T-cell (primary cell): ENCODE data around the gene MAPK11. TPM values are rescaled to one million over a fixed set of nuclear protein-coding genes. Genes with fewer than 3 reads are reported as not detected.

Source experiments
- ATAC-seq, 4 experiments: fragments of 200-7000 bp in 3 of 4; fragments of 150-1000 bp in 1 of 4; cut with Tn5 transposase; replicated peaks in 1 of 4; 1 replicate in 3 of 4; 2 replicates in 1 of 4; pipeline ENCODE4 v1.10.0; 2021; ENCODE audit warnings: moderate library complexity in 3 of 4, mild to moderate bottlenecking in 2 of 4, moderate number of reproducible peaks in 1 of 4
- CTCF ChIA-PET, 2 donors: fragments of 300-600 bp; sonication (Branson Sonifier 250); formaldehyde crosslinking; loops; one replicate each; lab custom pipeline; 2022; ENCODE audit warnings: antibody characterized with exemption in 2 of 2; lab: Charles Lee
- POLR2A ChIA-PET, 2 donors: fragments of 300-600 bp; sonication (Branson Sonifier 250); formaldehyde crosslinking; loops; one replicate each; lab custom pipeline; 2022; ENCODE audit warnings: antibody characterized with exemption in 2 of 2; lab: Charles Lee
- DNase-seq, 35 experiments: peaks; one replicate each; pipeline versions ENCODE4 v3.0.0 to v3.0.0-alpha.2; 2013 to 2023
- H3K27ac ChIP-seq: one replicate; pipeline ENCODE4 v1.5.1; 2013; ENCODE audit warnings: low read length
- H3K27me3 ChIP-seq, 2 experiments: replicated peaks in 1 of 2; 1 replicate in 1 of 2; 2 replicates in 1 of 2; pipeline versions ENCODE4 v1.6.1 to v1.7.0; 2013; ENCODE audit warnings: low read length in 1 of 2, mixed read lengths in 1 of 2; ENCODE audit not compliant: control insufficient read depth in 2 of 2, insufficient read depth in 2 of 2; ENCODE audit errors: extremely low read depth in 1 of 2
- H3K36me3 ChIP-seq, 2 donors: 1 replicate in 1 of 2; 2 replicates in 1 of 2; pipeline versions ENCODE4 v1.6.1 to v1.7.0; 2013; ENCODE audit warnings: low read length in 1 of 2; ENCODE audit not compliant: control insufficient read depth in 2 of 2, insufficient read depth in 1 of 2; ENCODE audit errors: extremely low read depth in 1 of 2
- H3K4me1 ChIP-seq, 2 experiments: 1 replicate in 1 of 2; 2 replicates in 1 of 2; pipeline versions ENCODE4 v1.6.1 to v1.7.0; 2013; ENCODE audit warnings: low read length in 2 of 2, mixed read lengths in 1 of 2; ENCODE audit not compliant: insufficient read depth in 2 of 2, control insufficient read depth in 1 of 2; ENCODE audit errors: extremely low read depth in 1 of 2
- H3K4me3 ChIP-seq, 2 donors: 1 replicate in 1 of 2; 2 replicates in 1 of 2; pipeline versions ENCODE4 v1.5.1 to v1.7.0; 2013; ENCODE audit warnings: mild to moderate bottlenecking in 2 of 2, low read length in 1 of 2, moderate library complexity in 1 of 2; ENCODE audit not compliant: control insufficient read depth in 1 of 2; ENCODE audit errors: extremely low read depth in 1 of 2
- H3K9me3 ChIP-seq: 2 replicates; pipeline ENCODE4 v1.7.0; 2013
- H3K27ac Mint-ChIP-seq, 2 donors: one replicate each; pipeline ENCODE4 v1.8.0; 2020 to 2021; ENCODE audit warnings: mild to moderate bottlenecking in 2 of 2, mixed read lengths in 2 of 2
- H3K27me3 Mint-ChIP-seq, 2 donors: one replicate each; pipeline ENCODE4 v1.8.0; 2021 to 2022; ENCODE audit warnings: mixed read lengths in 2 of 2
- H3K36me3 Mint-ChIP-seq: one replicate; pipeline ENCODE4 v1.8.0; 2021; ENCODE audit warnings: mixed read lengths
- H3K4me1 Mint-ChIP-seq, 3 donors: one replicate each; pipeline ENCODE4 v1.8.0; 2020 to 2022; ENCODE audit warnings: mixed read lengths in 3 of 3, mild to moderate bottlenecking in 1 of 3
- H3K4me3 Mint-ChIP-seq, 3 donors: one replicate each; pipeline ENCODE4 v1.8.0; 2020 to 2022; ENCODE audit warnings: mild to moderate bottlenecking in 3 of 3, mixed read lengths in 3 of 3, moderate library complexity in 3 of 3
- H3K9me3 Mint-ChIP-seq, 3 donors: one replicate each; pipeline ENCODE4 v1.8.0; 2020 to 2022; ENCODE audit warnings: mixed read lengths in 3 of 3
- WGBS: methylation state at CpG from one replicate; pipeline ENCODE4 v1.1.5; 2013; ENCODE audit warnings: missing lambda C conversion rate; ENCODE audit not compliant: insufficient coverage; 5-methylcytosine and 5-hydroxymethylcytosine counted together
- total RNA-seq, 35 experiments: library from RNA in 6 of 35; stranded (reverse) in 6 of 35; fragments of 120-200 nt in 1 of 35; gene quantifications; one replicate each; pipeline versions ENCODE4 v1.2.1 to v1.2.4 and lab custom pipeline; 2013 to 2026

Gene MAPK11
- total RNA-seq, 5 donors from 2014 or later (not counting 1 experiment from before 2014, with no cell fraction given) = 3.5 to 8.9 (median 5.6) TPM

DNA sequence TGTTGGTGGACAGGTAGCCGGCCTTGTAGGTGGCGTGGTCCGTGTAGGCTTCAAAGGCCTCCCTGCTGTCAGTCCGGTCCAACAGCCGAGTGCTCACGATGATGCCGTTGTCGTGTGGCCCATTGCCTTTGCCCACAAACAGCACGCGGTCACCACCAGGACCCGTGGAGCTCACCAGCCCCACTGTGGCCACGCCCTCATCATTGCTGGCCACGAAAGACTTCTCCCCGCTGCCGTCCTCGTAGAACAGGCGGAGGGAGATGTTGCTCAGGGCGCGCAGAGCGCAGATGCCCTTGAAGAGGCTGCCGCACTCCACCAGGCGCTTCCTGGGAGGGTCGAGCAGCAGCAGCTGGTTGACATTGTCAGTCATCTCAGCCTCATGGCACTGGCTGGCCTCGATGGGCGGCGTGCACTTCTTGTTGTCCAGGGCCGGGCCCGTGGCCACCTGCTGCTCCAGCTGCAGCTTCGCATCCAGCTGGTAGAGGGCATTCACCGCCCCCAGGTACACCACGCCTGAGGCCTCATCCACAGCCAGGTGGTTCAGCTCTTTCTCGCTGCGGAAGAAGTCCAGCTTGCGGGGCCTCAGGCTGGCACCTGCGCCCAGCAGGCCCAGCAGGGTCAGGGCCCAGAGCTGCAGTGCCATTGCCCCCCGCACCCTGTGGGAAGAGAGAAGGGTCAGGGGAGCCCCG, 19.9 kb upstream of the MAPK11 start:
- Mint-ChIP-seq H3K36me3 (no peaks in the 10 kb centered on the region), H3K9me3 (no peaks in the 10 kb centered on the region), H3K27ac (no peak overlapping the region), H3K27me3 (peaks cover 14 to 23% of the 10 kb centered on the region in 2 donors), H3K4me1 (peaks cover 6% of the 10 kb centered on the region in 3 donors), H3K4me3 (no peak overlapping the region)
- WGBS = 91% methylated on average over 32 of the region's 37 CpGs
- H3K27me3 ChIP-seq = peaks cover 0 to 63% of the 10 kb centered on the region in 2 experiments
- POLR2A ChIA-PET = no interaction called here
- H3K4me3 ChIP-seq = no peak overlapping the region
- DNase-seq (no peak), ATAC-seq (no peak)
- no peaks in the 10 kb centered on the region for H3K36me3 ChIP-seq
- H3K27ac ChIP-seq = no peak overlapping the region
- peaks cover 0 to 22% of the 10 kb centered on the region in 2 experiments for H3K4me1 ChIP-seq
- no peaks in the 10 kb centered on the region for H3K9me3 ChIP-seq
- CTCF ChIA-PET = no interaction called here

DNA sequence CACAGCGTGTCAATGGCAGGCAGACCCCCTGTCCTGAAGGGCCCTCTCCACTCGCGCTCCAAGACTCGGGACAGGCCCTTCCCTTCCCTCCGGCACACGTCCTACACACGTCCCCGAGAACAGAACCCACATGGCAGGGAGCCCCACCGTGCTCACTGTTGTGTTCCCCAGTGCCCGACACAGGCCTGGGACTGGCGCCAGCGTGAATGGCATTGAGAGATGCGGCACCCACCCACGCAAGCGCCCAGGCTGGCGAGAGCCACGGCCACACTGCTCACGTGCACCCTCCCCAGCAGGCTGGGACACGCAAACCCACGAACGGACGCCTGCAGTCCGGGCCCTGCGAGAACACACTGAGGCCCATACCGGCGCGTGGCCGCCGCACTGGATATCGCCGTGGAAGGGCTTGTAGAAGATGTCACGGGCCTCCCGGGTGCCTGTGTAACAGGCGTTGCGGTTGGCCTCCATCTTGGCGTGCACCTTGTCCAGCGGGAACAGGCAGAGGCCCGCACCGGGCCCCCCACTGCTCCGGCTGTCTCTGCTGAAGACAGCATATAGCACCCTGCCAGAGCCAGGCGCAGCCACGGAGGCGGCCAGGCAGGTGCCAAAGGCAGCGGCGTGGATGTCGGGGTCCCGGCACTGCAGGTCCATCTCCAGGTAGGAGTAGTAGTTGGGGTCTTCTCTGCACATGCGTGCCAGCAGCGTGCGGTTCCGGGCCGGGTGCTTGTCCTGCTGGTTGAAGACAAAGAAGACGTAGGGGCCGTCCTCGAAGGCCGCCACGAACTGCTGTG, 19.2 kb upstream of the MAPK11 start:
- WGBS = 95% methylated on average over 57 of the region's 57 CpGs
- no peaks in the 10 kb centered on the region for H3K36me3 ChIP-seq
- no peaks in the 10 kb centered on the region for H3K36me3 Mint-ChIP-seq
- peaks cover 0 to 61% of the 10 kb centered on the region in 2 experiments for H3K27me3 ChIP-seq
- ATAC-seq = no peak
- CTCF ChIA-PET = interaction anchor here in 1 of 2 donors (0.6 kb wide), 1 partner anchor 36 kb away, joined by 4 read pairs; no protein-coding TSS in a partner anchor
- DNase-seq = no peak
- H3K4me1 Mint-ChIP-seq = peaks cover 6% of the 10 kb centered on the region in 3 donors
- peaks cover 0 to 20% of the 10 kb centered on the region in 2 experiments for H3K4me1 ChIP-seq
- H3K9me3 ChIP-seq = no peaks in the 10 kb centered on the region
- peaks cover 14 to 21% of the 10 kb centered on the region in 2 donors for H3K27me3 Mint-ChIP-seq
- POLR2A ChIA-PET = no interaction called here
- no peak overlapping the region for H3K27ac ChIP-seq
- no peaks in the 10 kb centered on the region for H3K9me3 Mint-ChIP-seq
- no peak overlapping the region for H3K4me3 Mint-ChIP-seq
- no peak overlapping the region for H3K4me3 ChIP-seq
- H3K27ac Mint-ChIP-seq = no peak overlapping the region

- ChIA-PET CTCF (no interaction called here), POLR2A (no interaction called here)
- no peaks in the 10 kb centered on the region for H3K9me3 Mint-ChIP-seq
- 93% methylated on average over 31 of the region's 31 CpGs for WGBS
- Histone ChIP-seq H3K36me3 (no peaks in the 10 kb centered on the region), H3K9me3 (no peaks in the 10 kb centered on the region), H3K27ac (no peak overlapping the region), H3K4me1 (peaks cover 0 to 9% of the 10 kb centered on the region in 2 experiments), H3K4me3 (no peak overlapping the region), H3K27me3 (peaks cover 0 to 47% of the 10 kb centered on the region in 2 experiments)
- peaks cover 3 to 4% (median 3%) of the 10 kb centered on the region in 3 donors for H3K4me1 Mint-ChIP-seq
- no peak overlapping the region for H3K27ac Mint-ChIP-seq
- no peaks in the 10 kb centered on the region for H3K36me3 Mint-ChIP-seq
- no peak for DNase-seq
- H3K4me3 Mint-ChIP-seq = no peak overlapping the region
- H3K27me3 Mint-ChIP-seq = peaks cover 12 to 16% of the 10 kb centered on the region in 2 donors
- ATAC-seq = no peak
These were observed 17.6 kb upstream of the MAPK11 start for GRCh38 chr22:50287731-50288130.

DNA sequence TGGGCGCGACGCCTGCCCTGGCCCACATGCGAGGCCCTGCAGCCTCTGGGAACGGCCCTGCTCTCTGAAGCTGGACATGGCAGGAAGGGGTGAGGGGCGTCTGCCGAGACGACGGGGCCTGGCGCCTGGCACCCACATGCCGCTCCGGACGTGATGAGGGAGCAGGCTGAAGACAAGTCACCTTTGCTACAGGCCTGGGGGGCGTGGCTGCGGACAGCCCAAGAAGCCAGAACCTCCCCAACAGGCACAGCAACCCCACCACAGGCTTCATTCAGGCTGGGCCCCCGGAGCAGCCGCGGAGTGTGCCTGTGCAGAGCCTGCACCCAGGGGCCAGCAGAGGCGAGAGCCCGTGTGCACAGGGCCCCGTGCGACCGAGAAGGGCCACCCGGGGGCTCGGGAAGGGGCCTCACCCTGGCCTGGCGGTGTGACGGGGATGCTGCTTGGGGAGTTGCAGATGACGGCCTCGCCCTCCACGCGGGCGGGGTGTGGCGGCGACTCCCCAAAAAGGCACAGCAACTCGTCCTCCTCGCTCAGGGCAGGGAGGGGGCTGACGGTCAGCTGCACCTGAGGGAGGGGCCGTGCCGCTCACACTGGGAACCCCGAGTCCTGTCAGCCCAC, 16.6 kb upstream of the MAPK11 start:
- H3K27ac ChIP-seq = no peak overlapping the region
- Mint-ChIP-seq H3K36me3 (no peaks in the 10 kb centered on the region), H3K27me3 (peaks cover 7 to 10% of the 10 kb centered on the region in 2 donors), H3K9me3 (no peaks in the 10 kb centered on the region), H3K27ac (no peak overlapping the region), H3K4me1 (no peaks in the 10 kb centered on the region), H3K4me3 (no peak overlapping the region)
- no peak overlapping the region for H3K4me3 ChIP-seq
- peaks cover 0 to 38% of the 10 kb centered on the region in 2 experiments for H3K27me3 ChIP-seq
- WGBS = 86% methylated on average over 37 of the region's 40 CpGs
- peaks cover 0 to 2% of the 10 kb centered on the region in 2 experiments for H3K4me1 ChIP-seq
- no peaks in the 10 kb centered on the region for H3K9me3 ChIP-seq
- no peak for DNase-seq
- CTCF ChIA-PET = no interaction called here
- no peaks in the 10 kb centered on the region for H3K36me3 ChIP-seq
- POLR2A ChIA-PET = no interaction called here
- no peak for ATAC-seq

DNA sequence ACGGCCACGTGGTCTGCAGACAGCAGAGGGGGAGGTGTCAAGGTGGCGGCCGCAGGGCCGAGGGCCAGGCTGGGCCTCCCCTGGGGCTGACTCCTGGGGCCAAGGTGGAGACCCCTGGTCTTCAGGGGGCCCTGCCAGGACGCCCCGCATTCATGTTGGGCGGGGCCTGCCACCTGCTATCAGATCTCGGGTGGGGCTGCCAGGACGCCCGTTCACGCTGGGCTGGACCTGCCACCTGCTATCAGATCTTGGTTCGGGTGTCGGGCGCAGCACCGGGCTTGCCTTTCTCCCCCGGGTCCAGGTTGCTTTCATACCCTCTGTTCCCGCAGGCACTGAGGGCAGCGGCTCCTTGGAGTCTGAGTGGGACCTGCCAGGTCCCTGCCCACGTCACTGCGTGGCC, 16.1 kb upstream of the MAPK11 start:
- ChIA-PET CTCF (no interaction called here), POLR2A (no interaction called here)
- Histone ChIP-seq H3K9me3 (no peaks in the 10 kb centered on the region), H3K4me1 (no peaks in the 10 kb centered on the region), H3K27me3 (peaks cover 0 to 32% of the 10 kb centered on the region in 2 experiments), H3K36me3 (no peaks in the 10 kb centered on the region), H3K27ac (no peak overlapping the region), H3K4me3 (no peak overlapping the region)
- H3K4me1 Mint-ChIP-seq = no peaks in the 10 kb centered on the region
- DNase-seq = no peak
- no peak overlapping the region for H3K27ac Mint-ChIP-seq
- 83% methylated on average over 21 of the region's 21 CpGs for WGBS
- H3K4me3 Mint-ChIP-seq = no peak overlapping the region
- no peak for ATAC-seq
- no peaks in the 10 kb centered on the region for H3K36me3 Mint-ChIP-seq
- peaks cover 1 to 4% of the 10 kb centered on the region in 2 donors for H3K27me3 Mint-ChIP-seq
- H3K9me3 Mint-ChIP-seq = no peaks in the 10 kb centered on the region

GRCh38 chr22:50285568-50286229, 15.5 kb upstream of the MAPK11 start:
- Histone ChIP-seq H3K9me3 (no peaks in the 10 kb centered on the region), H3K4me1 (no peaks in the 10 kb centered on the region), H3K27ac (no peak overlapping the region), H3K4me3 (no peak overlapping the region), H3K36me3 (no peaks in the 10 kb centered on the region), H3K27me3 (peaks cover 0 to 27% of the 10 kb centered on the region in 2 experiments)
- CTCF ChIA-PET = no interaction called here
- DNase-seq (no peak), ATAC-seq (no peak)
- H3K27ac Mint-ChIP-seq = no peak overlapping the region
- no peak overlapping the region for H3K4me3 Mint-ChIP-seq
- H3K9me3 Mint-ChIP-seq = no peaks in the 10 kb centered on the region
- no peaks in the 10 kb centered on the region for H3K4me1 Mint-ChIP-seq
- no peaks in the 10 kb centered on the region for H3K36me3 Mint-ChIP-seq
- peaks cover 0 to 3% of the 10 kb centered on the region in 2 donors for H3K27me3 Mint-ChIP-seq
- POLR2A ChIA-PET = no interaction called here
- WGBS = 95% methylated on average over 24 of the region's 34 CpGs
